Activated CD4-positive, alpha-beta T cell treated with anti-CD3 and anti-CD28 coated beads, Interleukin-2, amount 50 U/mL, for 1 hour (primary cell): ENCODE measurements around the gene CDK16.
A peak's percentile ranks its signal among the peaks of the same experiment; 100 is the strongest.

ENCODE experiments used
- DNase-seq: peaks from one replicate; pipeline ENCODE4 v3.0.0-alpha.2; 2020

The CDK16 gene

GRCh38 chrX:47186096-47186740 is 32.3 kb upstream of the CDK16 start:
- DNase-seq, result no peak

DNA sequence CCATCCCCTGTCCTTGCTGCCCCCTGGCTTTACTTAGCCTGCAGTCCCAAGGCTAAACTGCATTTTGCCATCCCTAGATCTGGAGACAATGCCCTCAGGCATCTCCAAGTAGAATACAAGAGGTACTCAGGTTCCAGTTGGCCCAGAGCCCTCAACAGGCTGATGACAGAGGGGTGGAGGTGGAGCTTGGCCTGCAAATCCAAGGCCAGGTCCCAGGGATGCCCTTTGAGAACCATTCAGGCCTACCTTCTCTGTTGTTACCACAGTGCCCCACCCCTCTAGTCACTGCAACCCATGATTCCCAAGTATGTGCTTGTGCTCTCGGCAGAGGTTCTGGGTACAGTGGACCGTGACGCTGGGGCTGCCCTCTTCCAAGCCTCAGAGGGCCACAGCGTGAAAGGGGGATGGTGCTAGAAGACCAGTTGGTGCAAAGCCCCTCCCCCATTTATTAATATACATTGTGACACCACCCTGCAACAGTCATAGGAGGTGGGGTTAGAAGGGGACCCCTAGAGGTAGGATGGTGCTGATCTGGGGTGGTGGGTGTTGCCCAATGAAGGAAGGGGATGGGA is 31.3 kb upstream of the CDK16 start:
- DNase-seq, result no peak

GRCh38 chrX:47189906-47190305 is 28.6 kb upstream of the CDK16 start:
- no peak for DNase-seq

DNA sequence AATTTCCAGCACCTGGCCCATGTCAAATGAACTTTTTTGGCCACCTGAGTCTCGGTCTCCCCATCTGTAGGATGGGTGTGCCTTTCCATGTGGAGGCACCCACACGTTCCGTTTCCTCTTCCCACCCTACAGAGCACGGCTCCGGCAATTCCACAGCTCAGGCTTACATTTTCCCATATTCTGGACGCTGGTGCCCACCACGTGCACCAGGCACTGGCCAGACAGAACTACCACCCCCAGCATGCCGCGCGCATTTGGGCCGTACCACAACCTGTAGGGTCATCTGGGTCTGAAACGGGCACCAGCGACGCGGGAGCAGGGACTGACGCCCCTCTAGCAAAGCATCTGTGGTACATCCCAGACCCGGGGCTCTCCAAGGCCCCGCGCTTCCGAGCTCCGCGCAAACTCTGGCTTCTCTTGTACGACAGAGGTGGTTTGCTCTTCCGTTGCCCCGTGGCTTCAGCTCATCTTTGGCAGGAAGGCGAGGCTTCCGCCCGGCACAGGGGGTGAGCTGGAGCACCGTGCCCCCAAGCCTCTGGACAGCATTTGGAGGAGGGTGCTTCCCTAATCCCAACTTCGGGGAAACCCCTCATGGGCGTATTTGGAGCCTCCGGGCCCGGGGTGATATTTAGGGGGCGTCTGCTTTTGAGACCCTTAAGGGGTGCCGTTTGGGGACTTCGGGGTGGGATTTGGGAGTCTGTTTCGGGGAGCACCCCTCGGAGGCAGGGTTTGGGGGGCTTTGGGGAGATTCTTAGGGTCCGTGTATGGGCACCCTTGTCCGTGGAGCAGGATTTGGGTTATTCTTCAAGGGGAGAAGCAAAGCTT is 27.8 kb upstream of the CDK16 start:
- DNase-seq, result peak; percentile 70

- DNase-seq, result peak; percentile 39
Observed at GRCh38 chrX:47191331-47191730, 27.1 kb upstream of the CDK16 start.

- DNase-seq, result no peak
Observed at GRCh38 chrX:47191806-47192401, 26.6 kb upstream of the CDK16 start.

- DNase-seq, result peak; percentile 89
Observed at GRCh38 chrX:47193475-47194193, 24.8 kb upstream of the CDK16 start, which contains the start of gene UBA1. UBA1 (plus strand) TSS chrX:47193829; CDS start chrX:47198803, 4,974 bp downstream.

GRCh38 chrX:47194194-47194787 is 24.2 kb upstream of the CDK16 start:
- no peak for DNase-seq

GRCh38 chrX:47196098-47196497 is 22.4 kb upstream of the CDK16 start:
- no peak for DNase-seq

DNA sequence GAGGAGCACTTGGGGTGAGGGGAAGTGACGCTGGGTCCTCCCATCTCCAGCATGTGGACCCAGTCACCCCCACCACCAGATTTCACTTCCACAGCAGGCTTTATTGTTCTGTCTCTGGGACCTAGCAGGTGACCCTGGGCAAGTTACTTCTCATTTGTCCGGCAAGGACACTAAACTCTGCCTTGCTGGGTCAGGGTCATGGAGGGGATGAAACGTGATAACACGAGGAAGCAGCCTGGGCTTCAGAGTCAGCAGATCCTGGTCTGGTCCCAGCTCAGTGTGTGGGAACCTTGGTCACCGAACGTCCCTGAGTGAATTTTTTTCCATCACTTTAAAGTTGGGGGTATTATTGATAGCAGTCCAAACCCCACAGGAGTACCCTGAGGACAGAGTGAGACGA is 21.0 kb upstream of the CDK16 start:
- no peak for DNase-seq

- no peak for DNase-seq
Observed at GRCh38 chrX:47198026-47198686, 20.3 kb upstream of the CDK16 start.

DNA sequence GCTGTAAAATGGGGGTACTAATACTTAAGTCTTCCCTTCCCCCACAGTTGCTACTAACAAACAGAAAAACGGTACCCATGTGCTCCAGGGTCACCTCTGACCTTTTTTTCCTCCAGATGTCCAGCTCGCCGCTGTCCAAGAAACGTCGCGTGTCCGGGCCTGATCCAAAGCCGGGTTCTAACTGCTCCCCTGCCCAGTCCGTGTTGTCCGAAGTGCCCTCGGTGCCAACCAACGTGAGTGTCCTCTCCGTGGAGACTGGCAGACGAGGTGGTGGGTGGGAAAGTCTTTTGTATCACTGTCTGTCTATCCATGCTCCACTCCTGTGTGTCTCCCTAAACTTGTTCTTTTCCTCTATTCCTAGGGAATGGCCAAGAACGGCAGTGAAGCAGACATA is 19.8 kb upstream of the CDK16 start:
- no peak for DNase-seq

- no peak for DNase-seq
Observed at GRCh38 chrX:47199286-47199685, 19.2 kb upstream of the CDK16 start.

- no peak for DNase-seq
Observed at GRCh38 chrX:47200385-47201150, 17.9 kb upstream of the CDK16 start.

DNA sequence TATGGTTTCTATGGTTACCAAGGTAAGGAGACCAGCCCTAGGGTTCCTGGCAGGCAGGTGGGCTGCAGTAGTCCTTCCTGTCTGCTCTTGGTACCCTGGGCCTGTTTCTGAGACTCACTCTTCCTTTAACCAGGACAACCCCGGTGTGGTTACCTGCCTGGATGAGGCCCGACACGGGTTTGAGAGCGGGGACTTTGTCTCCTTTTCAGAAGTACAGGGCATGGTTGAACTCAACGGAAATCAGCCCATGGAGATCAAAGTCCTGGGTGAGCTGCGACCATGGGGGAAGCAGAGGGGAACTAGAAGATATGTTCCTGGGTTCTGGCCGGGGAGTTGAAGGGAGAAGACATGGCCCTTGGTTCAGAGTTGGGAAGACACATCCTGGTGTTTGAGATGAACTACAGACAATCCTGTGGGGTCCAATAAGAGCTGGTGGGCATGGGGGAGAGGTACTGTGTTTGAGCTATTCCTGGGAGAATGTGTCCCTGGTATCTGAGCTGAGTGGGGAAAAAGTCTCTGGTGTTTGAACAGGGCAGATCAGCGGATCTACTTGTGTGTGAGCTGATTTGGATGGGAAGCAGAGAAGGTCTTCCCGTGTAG is 17.0 kb upstream of the CDK16 start:
- no peak for DNase-seq

DNA sequence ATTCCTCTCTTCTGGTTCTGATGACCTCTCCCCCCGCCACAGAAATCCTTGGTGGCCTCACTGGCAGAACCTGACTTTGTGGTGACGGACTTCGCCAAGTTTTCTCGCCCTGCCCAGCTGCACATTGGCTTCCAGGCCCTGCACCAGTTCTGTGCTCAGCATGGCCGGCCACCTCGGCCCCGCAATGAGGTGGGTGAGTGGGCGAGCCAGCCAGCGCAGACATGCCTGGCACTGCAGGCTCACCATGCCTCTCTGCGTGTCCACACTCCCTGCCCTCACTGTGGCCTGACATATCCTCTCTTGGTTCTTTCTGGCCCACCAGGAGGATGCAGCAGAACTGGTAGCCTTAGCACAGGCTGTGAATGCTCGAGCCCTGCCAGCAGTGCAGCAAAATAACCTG is 16.2 kb upstream of the CDK16 start:
- DNase-seq, result no peak

GRCh38 chrX:47202877-47203276 is 15.6 kb upstream of the CDK16 start:
- no peak for DNase-seq

DNA sequence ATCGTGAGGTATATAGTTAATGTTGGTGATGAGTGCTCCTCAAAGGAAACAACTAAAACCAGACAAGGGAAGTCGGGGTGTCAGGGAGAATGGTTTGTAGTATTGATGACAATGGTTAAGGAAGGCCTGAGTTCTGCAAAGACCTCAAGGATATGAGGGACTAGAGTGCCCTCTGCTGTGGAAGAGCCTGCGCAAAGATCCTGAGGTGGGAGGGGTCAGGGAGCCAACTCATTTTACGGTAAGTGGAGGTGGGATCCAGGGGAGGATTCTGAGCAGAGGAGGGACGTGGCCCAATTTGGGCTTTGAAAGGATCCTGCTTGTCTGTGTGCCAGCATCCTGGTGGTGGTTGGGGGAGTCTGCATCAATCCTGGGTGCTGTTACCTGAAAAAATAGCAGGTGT is 13.5 kb upstream of the CDK16 start:
- DNase-seq, result no peak

- DNase-seq, result no peak
Observed at GRCh38 chrX:47206316-47206715, 12.2 kb upstream of the CDK16 start.

- no peak for DNase-seq
Observed at GRCh38 chrX:47208108-47208507, 10.4 kb upstream of the CDK16 start.
